H1 (cell line): ENCODE results near the gene KANSL1. TPM values are rescaled to one million over a fixed set of nuclear protein-coding genes. Genes with fewer than 3 reads are reported as not detected.

Source experiments
- CTBP2 ChIP-seq: IDR thresholded peaks from 2 replicates; pipeline ENCODE4 v1.7.0; 2011; ENCODE audit warnings: borderline replicate concordance, mild to moderate bottlenecking, moderate library complexity, mixed read lengths, low read length; ENCODE audit not compliant: insufficient read depth, insufficient read length
- EGR1 ChIP-seq: IDR thresholded peaks from 2 replicates; pipeline ENCODE4 v1.6.1; 2011; ENCODE audit warnings: low read depth, low read length, borderline replicate concordance
- MAFK ChIP-seq: IDR thresholded peaks from 2 replicates; pipeline ENCODE4 v1.6.1; 2012; ENCODE audit warnings: low read depth, mild to moderate bottlenecking, improper control_type of control experiment, low read length
- NRF1 ChIP-seq: IDR thresholded peaks from 2 replicates; pipeline ENCODE4 v1.6.1; 2011; ENCODE audit warnings: mild to moderate bottlenecking, low read depth, low read length, improper control_type of control experiment
- RFX5 ChIP-seq: IDR thresholded peaks from 2 replicates; pipeline ENCODE4 v1.6.1; 2011; ENCODE audit warnings: low read depth, low read length, improper control_type of control experiment, borderline replicate concordance
- polyA plus RNA-seq, 7 experiments: library from polyadenylated mRNA; depleted of rRNA in 3 of 7; stranded (reverse) in 5 of 7; unstranded in 2 of 7; fragments of >200 nt in 5 of 7; fragments of 200-250 nt in 2 of 7; gene quantifications; 1 replicate in 5 of 7; 2 replicates in 1 of 7; 4 replicates in 1 of 7; pipeline versions ENCODE4 v1.2.1 to v1.2.3, GENCODE V29; 2011 to 2013; ENCODE audit warnings: missing spikeins in 2 of 7, mixed read lengths in 2 of 7
- total RNA-seq: library from RNA; stranded (reverse); fragmentation: NEBNext Ultra II Directional; extraction: Animal tissue kit (Norgen Biotek cat#: 25700); gene quantifications from 2 replicates; pipeline ENCODE4 v1.2.1, GENCODE V29; 2021

Gene KANSL1
- total and polyA plus RNA-seq, 2 of the 8 experiments (the other 6 are each of a cell fraction or from before 2014, with no cell fraction given): 34.0 to 128 TPM

DNA sequence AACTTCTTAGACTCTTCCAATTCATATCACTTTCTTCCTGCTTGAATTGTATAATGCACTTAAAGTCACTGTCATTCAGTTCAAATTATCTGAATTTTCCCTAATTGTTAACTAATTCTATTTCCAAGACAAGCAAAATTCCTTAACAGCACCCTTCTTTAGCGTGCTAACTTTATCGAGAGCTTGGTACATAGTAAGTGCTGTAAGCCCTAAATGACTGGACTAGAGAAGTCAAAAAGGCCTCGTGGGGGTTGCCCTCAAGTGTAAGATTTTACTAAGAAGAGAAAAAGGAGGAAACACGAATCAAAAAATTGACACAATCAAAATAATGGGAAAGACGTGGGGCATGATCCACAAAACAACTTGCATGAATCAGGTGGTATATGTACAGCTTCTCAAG, 11.3 kb downstream of the KANSL1 start (continued):
- TF ChIP-seq CTBP2 (no peak), RFX5 (no peak), NRF1 (no peak), EGR1 (no peak), MAFK (no peak)
